ENCODE measurements around the gene TMCC1.

GRCh38 chr3:129734449-129734848 lies 159.1 kb downstream of the TMCC1 start:
- TF ChIP-seq POLR2A (IDR thresholded peaks at IDR 0.05) = no peak
- TF ChIP-seq, protein P1, sequence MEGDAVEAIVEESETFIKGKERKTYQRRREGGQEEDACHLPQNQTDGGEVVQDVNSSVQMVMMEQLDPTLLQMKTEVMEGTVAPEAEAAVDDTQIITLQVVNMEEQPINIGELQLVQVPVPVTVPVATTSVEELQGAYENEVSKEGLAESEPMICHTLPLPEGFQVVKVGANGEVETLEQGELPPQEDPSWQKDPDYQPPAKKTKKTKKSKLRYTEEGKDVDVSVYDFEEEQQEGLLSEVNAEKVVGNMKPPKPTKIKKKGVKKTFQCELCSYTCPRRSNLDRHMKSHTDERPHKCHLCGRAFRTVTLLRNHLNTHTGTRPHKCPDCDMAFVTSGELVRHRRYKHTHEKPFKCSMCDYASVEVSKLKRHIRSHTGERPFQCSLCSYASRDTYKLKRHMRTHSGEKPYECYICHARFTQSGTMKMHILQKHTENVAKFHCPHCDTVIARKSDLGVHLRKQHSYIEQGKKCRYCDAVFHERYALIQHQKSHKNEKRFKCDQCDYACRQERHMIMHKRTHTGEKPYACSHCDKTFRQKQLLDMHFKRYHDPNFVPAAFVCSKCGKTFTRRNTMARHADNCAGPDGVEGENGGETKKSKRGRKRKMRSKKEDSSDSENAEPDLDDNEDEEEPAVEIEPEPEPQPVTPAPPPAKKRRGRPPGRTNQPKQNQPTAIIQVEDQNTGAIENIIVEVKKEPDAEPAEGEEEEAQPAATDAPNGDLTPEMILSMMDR (IDR thresholded peaks at IDR 0.05) = no peak
